ENCODE data around the gene TNFAIP2.

The TNFAIP2 gene

DNA sequence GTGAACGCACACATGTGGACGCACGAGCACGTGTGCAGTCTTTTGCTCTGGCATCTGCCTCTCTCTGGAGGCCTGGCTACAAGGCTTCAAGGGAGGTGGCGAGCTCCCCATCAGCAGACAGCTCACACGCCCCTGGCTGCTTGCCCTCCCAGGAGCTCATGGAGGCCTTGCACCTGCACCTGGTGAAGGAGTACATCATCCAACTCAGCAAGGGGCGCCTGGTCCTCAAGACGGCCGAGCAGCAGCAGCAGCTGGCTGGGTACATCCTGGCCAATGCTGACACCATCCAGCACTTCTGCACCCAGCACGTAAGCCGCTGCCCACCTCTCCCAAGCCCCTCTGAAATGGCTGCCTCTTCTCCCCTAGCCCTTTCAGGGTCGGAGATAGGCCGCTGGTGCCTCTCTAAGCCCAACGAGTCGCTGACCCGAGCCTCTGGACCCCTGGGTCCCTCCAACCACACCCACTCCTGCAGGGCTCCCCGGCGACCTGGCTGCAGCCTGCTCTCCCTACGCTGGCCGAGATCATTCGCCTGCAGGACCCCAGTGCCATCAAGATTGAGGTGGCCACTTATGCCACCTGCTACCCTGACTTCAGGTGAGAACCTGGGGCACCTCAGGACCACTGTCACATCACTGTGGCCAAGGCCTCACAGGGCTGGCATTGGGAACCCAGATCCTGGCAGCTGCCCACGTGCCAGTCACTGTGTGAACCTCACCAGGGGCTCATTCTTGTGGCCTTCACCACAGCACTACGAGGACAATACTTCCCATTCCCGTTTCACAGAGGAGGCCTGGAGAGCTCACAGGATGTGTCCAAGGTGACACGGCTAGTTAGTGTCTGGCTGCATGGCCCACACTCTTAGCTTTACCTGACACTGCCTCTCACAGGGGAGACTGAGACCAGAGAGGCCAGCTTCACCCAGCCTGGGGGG is 10.2 kb downstream of the TNFAIP2 start:
- DNase-seq (ENCODE audit: low read depth in 3 of 3, low spot score in 1 of 3), result no peak

DNA sequence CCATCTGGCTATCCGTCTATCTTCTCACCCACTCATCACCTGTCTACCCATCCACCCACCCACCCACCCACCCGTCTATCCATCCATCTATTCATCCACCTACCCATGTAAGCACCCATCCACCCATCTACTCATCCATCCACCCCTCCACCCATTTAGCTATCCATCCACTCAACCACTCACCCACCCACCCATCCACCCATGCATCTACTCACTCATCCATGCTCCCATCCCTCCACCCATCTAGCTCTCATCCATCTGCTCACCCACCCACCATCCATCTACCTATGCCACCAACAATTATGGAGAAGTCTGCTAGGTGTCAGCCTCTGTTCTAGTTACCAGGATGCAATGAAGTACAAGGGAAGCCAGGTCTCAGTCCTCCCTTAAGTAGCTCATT is 11.1 kb downstream of the TNFAIP2 start:
- DNase-seq (ENCODE audit: low read depth in 3 of 3, low spot score in 1 of 3), result no peak

DNA sequence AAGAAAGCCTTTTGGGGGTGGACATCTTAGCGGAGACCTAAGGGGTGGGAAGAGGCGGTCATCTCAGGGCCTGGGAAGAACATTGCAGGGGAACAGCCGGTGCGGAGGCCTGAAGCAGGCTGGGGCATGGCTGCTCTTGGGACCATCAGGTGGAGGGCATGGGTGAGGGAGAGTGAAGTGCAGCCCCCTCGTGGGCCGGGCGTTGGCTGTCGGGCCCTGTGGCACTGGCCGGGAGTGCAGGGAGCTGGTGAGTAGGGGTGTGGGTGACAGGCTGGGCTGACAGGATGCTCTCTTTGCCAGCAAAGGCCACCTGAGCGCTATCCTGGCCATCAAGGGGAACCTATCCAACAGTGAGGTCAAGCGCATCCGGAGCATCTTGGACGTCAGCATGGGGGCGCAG is 11.7 kb downstream of the TNFAIP2 start:
- DNase-seq (ENCODE audit: low read depth in 3 of 3, low spot score in 1 of 3), result no peak

DNA sequence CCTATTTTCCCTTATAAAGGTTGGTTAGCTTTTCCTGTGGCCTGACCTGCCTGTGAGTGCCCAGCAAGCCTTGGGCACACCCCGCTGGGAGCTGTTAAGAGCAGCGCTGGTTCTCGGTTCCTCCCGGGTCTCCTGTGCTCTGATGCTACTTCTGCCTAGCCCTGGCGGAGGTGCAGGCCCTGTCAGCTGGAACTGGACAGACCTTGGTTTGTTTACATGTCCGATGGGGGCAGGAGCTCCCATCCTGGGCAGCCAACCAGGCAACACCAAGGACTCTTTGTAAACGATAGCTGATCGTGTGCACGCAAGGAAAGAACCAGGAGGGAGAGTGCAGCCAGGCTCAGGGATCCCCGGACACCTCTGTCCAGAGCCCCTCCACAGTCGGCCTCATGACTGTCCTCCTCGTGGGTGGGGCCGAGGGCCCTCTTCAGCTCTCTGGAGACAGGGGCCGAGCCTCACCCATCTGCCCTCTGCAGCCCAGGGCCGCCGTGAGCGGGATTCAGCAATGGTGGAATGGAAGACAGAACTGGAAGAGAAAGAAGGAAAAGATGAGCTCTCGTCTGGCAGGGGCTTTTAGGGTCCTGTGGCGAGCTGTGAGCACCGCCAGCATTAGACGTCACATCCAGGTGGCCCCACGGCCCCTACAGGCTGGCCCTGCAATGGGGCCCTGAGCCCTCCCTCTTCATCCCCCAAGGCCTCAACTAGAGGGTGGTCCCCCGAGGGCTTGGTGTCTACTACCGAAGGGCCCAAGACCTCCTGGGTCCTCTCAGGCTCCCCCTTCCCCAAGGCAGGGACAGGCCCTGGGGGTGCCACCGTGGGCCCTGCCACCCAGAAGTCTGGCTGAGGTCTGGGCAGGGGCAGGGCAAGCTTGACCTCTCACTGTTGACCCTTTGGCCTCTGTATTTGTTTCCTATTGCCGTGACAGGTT is 12.3 kb downstream of the TNFAIP2 start:
- DNase-seq (ENCODE audit: low read depth in 3 of 3, low spot score in 1 of 3), result no peak

DNA sequence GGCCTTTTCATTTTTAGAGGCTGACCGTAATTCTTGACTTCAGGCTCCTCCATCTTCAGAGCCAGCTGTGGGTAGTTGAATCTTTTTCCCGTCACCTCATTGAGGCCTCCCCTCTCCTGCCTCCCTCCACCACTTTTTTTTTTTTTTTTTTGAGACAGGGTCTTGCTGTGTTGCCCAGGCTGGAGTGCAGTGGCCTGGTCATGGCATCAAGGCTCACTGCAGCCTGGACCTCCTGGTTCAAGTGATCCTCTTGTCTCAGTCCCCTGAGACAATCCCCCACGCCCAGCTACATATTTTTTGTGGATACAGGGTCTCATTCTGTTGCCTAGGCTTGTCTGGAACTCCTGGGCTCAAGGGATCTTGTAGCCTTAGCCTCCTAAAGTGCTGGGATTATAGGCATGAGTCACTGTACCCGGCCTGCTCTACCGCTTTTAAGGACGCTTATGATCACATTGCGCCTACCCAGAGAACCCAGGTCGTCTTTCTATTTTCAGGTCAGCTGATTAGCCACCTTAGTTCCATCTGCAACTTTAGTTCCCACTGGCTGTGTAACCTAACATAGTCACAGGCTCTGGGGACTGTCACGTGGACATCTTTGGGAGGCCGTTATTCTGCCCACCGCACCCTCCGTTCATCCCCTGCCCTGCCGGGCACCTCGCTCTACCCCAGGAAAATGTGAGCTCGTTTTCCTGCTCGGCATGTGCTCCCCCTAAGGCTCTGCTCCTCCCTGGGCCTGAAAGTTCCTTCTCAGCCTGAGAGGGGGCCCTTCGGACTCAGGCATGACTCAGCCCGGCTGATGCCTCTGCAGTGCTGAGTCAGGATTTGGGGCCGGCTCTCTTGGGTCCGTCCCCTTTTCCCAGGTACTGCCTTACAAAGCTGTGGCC is 13.4 kb downstream of the TNFAIP2 start:
- DNase-seq (ENCODE audit: low read depth in 3 of 3, low spot score in 1 of 3), result no peak

DNA sequence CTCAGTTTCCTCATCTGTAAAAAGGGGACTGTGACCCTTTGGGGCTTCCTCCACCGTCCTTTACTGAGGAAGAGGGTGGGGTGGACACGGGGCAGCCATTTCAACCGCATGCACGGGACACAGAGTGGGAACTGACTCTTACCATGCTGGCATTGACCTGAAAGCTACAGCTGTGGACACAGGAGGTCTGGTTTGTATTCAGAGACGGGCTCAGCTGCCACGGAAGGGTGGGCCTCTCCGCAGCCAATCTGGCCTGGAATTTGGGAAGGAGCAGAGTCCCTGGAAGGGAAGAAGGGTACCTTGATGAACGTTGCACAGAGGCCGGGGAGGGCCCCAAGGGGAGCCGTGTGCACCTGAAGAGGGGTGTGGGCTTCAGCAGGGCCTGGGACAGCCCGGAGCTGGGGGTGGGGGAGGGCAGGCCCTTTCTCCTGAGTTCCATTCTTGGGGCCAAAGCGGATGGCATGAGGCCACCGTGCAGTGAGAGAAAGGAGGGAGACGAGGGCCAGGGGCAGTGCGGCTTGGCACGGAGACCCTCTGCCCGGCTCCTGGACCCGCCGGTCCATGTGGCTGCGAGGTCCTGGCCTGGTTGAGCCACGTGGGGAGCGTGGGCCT is 14.5 kb downstream of the TNFAIP2 start:
- DNase-seq (ENCODE audit: low read depth in 3 of 3, low spot score in 1 of 3), result no peak

DNA sequence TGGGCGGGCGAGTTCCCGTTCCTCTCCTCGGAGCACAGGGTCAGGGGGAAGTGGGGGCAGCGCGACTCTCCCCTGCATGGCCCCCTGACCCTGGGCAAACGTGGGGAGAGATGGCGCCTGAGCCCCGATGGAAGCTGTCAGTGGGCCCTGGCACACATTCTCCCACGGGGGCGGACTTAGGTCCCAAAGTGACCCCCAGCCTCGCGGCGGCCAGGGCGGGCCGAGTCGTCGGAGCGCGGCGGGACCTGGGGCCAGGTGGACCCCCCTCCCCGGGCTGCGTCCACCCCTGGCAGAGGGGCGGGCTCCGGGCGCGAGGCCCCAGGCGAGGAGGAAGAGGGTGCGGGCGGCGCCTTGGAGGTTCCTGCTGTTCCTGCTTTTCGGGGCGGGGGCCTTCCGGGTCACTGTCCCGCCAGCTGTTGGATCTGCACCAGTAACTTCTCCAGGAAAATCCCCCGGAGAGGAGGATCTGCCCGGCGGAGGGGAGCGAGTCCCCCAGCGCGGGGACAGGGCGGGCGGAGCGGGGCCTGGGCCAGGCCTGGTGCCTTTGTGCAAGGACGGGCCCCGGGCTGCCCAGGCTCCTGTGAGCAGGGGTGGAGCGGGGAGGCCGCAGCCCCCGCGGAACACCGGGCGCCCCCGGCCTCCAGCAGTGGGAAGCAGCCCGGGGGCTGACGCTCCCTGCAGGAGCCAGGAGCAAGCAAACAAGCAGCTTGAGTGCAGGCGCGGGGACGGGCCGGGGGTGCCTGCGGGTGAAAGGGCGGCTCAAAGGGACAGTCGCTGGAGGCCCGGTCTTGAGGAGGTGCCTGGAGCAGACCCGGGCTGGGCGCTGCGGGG is 15.3 kb downstream of the TNFAIP2 start:
- no peak for DNase-seq (ENCODE audit: low read depth in 3 of 3, low spot score in 1 of 3)

DNA sequence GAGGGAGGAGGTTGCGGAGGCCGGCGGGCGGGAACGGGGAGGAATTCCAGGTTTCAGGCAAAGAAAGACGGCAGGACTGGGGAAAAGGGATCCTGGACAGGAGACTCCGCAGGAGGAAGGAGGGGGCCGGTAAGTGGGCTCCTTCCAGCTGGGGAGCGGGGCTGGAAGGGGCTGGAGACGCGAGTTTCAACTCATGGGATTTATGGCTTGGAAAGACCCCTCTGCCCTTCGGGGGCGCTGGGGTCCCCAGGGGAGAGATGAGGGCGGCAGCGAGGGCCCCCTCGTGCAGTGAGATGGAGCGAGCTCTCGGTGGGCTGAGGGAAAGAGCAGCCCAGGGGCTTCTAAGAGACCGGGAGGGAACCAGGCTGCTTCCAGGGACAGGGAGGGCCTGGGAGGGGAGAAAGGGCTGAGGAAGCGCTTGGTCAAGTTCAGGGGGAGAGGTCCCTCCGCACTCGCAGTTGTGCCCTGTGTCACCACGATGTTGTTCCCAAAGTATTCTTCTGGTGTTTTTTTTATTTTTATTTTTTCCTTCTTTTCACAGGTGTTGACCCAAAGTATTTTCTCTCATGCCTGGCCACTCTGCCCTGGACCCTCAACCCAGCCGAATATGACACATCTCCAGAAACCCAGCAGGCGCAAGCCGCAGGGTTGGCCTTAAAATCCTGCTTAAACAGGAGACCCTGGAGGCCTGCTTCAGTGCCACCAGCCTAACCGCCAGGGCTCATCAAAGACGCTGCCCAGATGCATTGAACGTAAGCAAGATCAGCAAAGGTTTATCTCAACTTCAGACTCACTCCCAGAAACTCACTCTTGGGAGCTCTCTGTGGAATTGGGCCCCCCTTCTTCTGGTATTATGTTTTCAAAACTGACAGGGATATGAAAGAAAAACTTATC is 16.1 kb downstream of the TNFAIP2 start:
- no peak for DNase-seq (ENCODE audit: low read depth in 3 of 3, low spot score in 1 of 3)

DNA sequence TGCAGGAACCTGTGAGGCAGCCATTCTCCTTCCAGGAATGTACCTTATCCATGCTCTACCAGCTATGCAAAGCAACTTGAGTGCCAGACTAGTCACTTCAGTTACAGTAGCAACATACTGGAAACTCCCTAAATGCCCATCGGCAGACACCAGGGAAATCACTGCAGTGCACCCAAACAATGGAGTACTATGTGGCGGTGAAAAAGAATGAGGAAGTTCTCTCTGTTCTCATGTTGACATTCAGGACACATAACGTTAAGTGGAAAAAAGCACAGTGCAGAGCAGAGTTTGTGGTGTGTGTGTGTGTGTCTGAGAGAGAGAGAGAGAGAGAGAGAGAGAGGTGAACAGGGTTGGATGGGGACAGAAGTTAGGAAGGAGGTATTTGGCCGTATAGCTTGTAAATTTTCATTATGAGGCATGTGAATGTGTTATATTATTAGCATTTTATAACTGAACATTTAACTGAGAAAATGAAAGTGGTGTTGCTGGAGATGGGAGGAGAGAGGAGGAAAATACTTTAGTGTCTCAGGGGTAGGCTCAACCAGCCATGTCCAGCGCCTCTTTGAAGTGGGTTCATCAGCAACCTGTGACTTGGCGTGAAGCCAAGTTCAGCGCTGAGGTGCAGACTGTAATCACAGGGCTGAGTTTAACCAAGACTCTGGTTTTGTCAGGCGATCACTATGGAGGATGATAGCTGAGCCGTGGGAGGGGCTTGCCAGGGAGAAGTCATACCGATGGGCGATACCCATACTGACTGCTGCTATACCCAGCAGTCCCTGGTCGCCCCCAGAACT is 17.3 kb downstream of the TNFAIP2 start:
- DNase-seq (ENCODE audit: low read depth in 3 of 3, low spot score in 1 of 3), result no peak

DNA sequence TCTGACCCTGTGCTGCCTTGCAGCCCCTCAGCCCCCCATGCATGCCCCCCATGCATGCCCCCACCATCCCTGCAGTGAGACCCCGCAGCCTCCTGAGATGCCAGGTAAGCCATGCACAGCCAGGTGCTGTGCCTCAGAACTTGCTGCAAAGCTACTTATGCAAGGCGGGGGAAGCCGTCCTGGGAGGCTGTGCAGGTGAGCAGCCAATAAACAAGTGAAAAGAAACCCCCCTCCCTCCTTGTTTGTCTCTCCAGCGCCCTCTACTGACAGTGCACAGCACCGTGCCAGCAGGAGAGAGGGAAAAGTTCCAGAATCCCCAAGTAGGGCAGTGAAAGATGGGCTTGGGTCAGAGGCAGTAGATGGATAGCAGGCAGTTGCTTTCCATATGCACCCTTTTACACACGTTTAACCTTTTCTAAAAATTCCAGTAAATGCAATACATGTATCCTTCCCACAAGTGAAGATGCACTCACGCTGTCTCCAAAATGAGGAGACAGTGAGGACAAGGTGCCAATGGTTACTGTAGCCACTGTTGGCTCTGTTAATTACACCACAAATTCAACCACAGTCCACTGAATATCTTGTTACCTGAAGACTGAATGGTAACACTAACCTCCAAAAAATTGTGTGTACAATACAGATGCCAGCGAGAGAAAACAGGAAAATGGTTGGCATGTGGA is 18.0 kb downstream of the TNFAIP2 start:
- DNase-seq (ENCODE audit: low read depth in 3 of 3, low spot score in 1 of 3), result no peak

DNA sequence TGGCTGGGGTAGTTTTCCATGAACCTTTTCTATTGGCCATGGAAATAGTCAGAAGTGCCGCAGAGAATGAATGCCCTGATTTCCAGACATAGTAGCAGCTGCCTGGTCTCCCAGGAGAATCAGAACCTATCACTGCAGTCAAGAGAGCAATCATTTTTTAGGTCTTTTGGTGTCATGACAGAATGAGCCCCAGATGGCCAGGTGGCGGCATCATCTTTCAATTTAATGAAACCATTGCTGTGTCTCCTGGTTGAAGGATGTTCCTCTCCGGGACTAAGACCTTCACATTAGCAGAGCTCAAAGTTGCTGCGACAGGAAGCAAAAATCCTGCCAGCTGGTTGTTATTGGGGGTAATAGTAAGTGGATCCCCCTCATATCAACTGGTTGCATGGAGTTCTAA is 18.8 kb downstream of the TNFAIP2 start:
- no peak for DNase-seq (ENCODE audit: low read depth in 3 of 3, low spot score in 1 of 3)

DNA sequence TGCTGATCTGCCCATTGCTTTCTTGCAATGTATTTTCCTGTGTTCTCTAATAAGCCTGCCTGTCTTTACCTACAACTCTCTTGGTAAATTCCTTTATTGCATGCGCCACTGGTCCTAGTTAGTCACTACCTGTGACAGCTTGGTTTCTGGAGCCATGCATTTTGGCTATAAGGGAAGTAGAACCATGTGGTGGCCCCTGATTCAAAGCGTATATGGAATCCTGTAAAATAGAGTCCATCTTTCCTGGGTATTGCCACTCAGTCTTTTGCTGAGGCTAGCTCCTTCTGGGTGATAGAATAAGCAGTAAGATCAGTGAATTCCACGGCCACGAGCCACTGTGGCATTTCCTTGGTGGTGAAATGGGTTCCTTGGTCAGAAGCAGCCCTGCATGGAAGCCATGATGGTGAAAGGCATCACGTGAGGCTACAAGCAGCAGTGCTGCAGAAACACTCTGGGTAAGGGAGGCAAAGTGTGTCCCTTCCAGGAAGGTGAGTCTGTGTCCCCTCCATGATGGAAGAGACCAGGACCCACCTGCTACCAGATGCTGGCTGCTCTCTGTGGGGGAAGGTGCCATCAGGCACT is 19.6 kb downstream of the TNFAIP2 start:
- no peak for DNase-seq (ENCODE audit: low read depth in 3 of 3, low spot score in 1 of 3)

DNA sequence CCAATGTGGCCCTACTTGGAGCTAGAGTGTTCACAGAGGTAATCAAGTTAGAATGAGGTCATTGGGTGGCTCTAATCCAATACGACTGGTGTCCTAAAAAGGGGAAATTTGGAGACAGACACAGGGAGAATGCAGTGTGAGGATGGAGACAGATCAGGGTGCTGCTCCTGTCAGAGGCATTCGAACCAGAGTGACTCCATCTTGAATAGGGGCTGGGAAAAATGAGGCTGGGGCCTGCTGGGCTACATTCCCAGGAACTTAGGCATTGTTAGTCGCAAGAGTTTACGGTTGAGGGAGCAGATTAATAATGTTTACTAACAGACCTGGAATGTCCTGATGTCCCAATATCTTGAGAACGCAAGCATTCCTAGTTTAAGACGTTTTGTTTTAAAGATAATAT is 20.2 kb downstream of the TNFAIP2 start:
- no peak for DNase-seq (ENCODE audit: low read depth in 3 of 3, low spot score in 1 of 3)

DNA sequence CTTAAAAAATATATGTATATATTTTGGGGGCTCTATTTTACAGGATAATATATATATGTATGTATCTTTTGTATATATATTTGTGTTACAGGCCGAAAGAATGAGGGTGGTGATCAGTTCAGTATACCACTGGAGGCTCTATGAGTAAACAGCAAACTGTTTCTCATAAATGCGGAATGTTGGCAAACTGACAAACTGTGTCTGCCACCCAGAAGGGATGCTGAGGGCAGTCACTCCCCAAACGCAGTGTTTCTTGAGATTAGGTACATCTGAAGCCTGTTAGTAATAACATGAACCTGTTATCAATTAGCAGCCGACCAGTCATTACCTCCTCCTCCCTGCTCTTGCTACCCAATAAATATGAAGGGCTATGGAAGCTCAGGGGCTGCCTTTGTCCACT is 20.8 kb downstream of the TNFAIP2 start:
- no peak for DNase-seq (ENCODE audit: low read depth in 3 of 3, low spot score in 1 of 3)

DNA sequence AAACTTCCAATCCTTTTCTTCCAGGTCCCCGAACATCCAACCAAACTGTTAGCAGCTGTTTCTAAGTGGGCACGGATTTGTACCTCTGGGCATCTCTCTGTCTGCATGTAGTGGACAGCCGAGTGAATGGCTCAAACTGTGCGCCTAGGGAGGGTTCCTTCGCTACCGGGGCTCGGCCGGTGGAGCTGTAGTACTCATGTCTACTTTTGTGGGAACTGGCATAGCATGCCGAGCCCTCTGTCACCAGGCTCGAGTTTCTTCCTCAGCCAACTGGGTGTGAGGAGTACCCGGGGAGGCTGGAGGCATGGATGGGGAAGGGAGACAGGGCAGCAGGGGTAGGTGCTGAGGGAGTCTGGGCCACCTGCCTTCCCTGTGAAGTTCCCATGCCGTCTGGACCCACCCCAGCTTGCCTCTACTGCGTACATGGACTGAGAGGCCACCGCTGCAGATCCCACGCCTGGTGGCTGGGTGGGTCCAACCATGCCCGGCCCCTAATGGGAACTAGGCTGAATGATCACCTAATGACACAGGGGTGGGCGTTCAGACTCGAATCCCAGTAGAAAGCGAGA is 23.0 kb downstream of the TNFAIP2 start:
- no peak for DNase-seq (ENCODE audit: low read depth in 3 of 3, low spot score in 1 of 3)

DNA sequence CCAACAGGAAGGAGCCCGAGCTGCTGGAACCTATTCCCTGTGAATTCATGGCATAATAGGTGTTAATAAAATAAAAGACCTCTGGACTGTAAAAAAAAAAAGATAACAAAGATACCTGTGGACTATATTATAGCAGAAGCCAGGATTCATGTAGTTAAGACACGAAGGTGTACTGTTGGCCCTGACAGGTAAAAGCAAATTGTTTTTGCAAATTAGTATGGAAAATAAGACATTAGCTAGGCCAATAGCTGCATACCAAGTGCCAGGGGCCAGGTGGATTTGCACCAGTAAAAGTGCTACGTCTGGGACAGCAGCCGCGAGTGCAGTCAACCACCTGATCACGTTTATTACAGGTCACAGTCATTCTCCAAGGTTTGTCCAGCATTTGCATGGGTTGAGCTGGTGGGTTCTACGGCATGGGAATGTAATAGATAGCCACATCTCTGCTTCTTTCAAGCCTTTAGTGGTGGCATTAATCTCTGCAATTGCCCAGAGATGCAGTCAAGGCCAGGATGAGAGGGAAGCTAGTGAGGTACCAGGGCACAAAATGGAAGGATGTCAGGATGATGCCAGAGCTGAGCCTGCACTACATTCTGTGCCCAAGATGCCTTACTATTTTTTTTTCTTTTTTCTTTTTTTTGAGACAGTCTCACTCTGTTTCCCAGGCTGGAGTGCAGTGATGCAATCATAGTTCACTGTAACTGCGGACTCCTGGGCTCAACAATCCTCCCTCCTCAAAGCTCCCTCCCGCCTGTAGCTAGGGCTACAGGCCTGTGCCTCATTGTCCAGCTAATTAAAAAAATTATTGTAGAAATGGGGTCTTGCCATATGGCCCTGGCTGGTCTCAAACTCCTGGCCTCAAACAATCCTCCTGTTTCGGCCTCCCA is 26.3 kb downstream of the TNFAIP2 start:
- DNase-seq (ENCODE audit: low read depth in 3 of 3, low spot score in 1 of 3), result no peak
